ENCODE data around the gene PHF5A.

GRCh38 chr22:41488596-41489385, 20.3 kb upstream of the PHF5A start:
- TF ChIP-seq POLR2A (IDR thresholded peaks at IDR 0.05; ENCODE audit: low read depth, low read length) (no peak), CTCF (IDR thresholded peaks at IDR 0.05; ENCODE audit: extremely low read depth in 1 of 2, insufficient read depth in 1 of 2, low read depth in 1 of 2, low read length in 2 of 2) (no peak), POLR2AphosphoS5 (IDR thresholded peaks at IDR 0.05; ENCODE audit: insufficient read depth, low read depth, low read length) (no peak), EZH2 (IDR thresholded peaks at IDR 0.05; ENCODE audit: borderline replicate concordance, low read depth, low read length, severe bottlenecking) (no peak), MAX (IDR thresholded peaks at IDR 0.05; ENCODE audit: insufficient read depth, insufficient read length) (no peak), JUN (IDR thresholded peaks at IDR 0.05; ENCODE audit: borderline replicate concordance, insufficient read depth, insufficient read length, low read depth) (no peak), MYC (IDR thresholded peaks at IDR 0.05; ENCODE audit: low read depth, low read length) (no peak), GATA2 (IDR thresholded peaks at IDR 0.05; ENCODE audit: insufficient read depth, insufficient read length, low read depth, low read length) (no peak), FOS (IDR thresholded peaks at IDR 0.05; ENCODE audit: borderline replicate concordance, insufficient read depth, low read length) (no peak)

Measured in endothelial cell of umbilical vein (primary cell).